NCI-H1105 treated with DMSO at 0.1 percent for 48 hours (cell line): ENCODE data around the gene HOXB3.

Source experiments
- DNase-seq: peaks from one replicate; lab custom pipeline; 2025; lab: John Stamatoyannopoulos, UW

The HOXB3 gene

DNA sequence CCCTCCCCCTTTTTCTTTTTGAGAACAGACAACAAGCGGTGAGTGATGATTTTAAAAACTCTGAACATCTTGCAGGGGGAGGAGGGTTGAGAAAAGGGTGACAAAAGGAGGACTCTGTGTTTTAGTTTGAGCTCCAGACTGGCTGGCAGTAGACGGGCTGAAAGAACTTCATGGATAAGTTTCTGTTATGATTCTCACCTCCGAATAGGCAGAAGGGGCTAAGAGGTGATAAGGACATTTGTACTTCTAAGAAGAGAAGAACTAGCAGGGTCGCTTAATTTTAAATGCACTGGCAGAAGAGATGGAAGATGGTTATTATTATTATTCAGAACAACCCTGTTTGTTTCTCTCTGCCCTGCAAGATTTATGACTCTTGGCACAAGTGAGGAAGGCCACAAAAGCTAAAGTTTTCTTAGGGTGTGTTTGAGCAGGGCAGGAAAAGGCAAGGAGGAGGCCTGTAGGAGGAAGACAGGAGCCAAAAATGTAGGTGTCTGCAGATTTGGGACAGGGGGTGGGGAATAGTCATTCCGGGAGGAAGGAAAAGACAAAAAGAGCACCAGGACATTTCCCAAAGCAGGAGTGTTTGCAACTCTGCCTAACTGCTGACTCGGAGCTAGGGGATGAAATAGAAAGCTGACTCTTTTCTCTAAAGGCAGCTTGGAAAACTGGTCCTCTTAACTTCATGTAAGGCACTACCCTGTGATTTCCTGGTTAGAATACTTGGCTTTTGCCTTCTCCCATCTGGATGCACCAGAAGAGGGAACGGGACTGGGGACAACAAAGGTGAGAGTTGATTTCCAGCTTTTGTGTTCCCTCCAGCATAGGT lies 33.3 kb downstream of the HOXB3 start:
- DNase-seq: no peak

DNA sequence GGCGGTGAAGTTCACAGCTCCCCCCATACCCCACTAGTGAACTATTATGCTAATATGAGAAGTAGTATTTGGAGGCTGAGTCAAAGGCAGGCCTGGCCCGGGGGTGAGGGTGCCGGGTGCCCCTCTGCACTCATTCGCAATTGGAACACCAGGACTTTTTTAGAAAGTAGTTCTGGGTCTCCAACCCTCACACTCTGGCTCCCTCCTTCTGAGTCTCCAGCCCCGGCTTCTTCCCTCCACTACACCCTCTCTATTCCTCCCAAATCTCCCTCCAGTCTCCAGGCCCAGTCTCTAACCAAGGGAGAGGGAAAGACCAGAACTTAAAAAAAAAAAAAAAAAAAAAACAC lies 33.8 kb downstream of the HOXB3 start:
- no peak for DNase-seq

DNA sequence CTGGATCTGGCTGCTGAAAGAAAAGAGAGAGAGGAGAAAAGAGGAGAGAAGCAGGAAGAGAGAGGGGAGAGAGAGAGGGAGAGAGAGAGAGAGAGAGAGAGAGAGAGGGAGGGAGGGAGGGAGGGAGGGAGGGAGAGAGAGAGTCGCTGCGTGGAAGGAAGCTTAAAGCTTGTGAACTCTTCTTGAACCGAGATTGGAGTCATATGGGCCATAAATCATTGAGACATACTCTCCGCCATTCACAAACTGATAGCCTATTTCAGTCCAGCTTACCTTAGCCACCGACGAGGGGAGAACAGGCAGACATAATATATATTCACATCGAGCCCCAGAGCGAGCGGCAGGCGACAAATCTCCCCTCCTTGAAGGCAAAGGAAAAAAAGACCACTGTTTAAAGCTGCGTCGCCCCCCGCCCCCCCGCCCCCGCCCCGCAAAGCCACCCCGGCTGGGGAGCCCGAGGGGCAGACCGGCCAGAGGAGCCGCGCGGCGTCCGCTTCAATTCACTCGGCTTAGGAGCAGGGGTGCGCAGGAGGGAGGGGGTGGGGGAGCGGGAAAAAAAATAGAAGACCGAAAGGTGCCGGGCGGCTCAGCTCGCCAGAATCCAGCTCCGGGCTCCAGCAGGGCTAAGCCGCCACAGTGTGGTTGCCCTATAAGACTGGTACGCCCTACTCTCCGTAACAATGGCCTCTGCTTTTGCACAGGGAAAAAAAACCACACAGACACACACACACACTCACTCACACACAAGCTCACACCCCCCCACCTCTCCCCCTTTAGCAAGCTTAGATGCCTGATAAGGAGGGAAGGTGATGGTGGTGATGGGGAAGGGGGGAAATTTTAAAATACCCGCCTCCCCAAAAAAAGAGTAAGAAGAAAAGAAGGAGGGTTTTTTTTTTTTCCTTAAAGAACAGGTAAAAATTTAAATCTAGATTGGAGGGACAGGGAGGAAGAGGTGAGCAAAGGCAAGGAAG lies 34.5 kb downstream of the HOXB3 start:
- peak; percentile 85 for DNase-seq

DNA sequence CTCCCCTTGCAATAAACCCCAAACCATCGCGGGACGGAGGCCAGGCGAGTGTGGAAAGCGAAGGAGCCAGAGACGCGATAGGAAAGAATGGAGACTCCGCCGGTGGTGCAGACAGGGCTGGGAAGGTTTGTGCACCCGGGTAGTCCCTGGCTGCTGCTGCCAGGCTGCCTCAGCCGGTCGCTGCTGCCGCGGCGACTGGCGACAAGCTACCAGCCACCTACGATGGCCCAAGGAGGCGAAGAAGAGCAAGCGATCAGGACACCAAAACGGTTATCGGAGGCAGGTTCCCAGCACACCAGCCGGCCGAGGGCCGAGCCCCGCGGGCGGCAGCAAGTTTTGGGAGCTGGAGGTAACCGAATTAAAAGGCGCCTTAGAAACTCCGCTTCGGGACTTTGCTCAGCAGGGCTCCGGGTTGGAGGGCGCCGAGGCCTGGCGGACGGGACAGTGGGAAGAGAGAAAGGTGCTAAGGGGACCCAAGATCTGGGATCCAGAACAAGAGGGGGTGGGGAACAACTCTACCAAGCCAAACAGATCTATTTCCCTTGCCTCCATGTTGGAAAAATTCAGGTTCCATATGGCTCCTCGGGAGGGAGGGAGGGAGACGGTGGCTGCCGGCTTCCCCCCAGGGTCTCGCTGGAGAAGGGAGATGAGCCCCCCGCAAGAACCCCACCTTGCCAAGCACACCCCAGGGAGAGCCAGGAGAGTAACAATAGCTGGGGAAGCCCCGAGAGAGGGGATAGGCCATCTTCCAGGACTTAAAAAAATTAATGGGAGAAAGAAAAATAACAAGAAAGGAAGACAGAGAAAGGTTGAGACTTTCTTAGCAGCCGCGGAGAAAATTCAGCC lies 35.4 kb downstream of the HOXB3 start:
- peak; percentile 42 for DNase-seq

GRCh38 chr17:48553826-48554225 lies 36.2 kb downstream of the HOXB3 start:
- DNase-seq: no peak

- no peak for DNase-seq
These were observed 36.9 kb downstream of the HOXB3 start for GRCh38 chr17:48553190-48553547.

DNA sequence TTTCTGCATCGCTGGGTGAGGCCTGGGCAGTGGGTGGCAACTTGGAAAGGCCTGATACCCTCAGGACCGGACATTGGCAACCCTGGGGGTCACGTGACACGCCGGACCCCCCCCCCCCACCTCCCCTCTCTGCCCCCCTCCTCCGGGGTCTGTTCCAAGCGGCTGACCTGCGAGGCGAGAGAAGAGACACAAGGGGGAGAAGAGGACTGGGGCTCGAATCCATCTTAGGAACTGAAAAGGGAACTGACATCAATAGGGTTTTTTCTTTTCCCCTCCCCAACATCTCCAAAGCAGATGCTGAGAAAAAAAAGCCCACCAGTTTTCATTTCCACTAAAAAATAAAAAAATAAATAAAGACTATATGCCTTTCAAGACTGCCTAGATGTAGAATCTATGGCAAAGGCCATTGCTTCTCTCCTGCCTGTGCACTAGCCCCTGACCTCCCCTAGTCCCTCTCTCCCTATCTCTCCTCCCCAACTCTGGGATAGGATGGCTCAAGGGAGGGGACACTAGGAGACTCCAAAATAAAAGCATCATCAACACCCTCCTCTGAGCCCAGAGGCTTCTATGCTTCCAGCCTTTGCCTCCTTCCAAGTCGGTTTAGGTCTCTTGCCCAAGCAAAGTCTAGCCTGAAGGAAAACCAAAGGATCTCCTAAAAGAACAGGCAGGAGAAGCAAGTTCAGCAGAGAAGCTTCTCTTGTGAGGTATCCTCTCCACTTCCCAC lies 37.4 kb downstream of the HOXB3 start:
- no peak for DNase-seq

DNA sequence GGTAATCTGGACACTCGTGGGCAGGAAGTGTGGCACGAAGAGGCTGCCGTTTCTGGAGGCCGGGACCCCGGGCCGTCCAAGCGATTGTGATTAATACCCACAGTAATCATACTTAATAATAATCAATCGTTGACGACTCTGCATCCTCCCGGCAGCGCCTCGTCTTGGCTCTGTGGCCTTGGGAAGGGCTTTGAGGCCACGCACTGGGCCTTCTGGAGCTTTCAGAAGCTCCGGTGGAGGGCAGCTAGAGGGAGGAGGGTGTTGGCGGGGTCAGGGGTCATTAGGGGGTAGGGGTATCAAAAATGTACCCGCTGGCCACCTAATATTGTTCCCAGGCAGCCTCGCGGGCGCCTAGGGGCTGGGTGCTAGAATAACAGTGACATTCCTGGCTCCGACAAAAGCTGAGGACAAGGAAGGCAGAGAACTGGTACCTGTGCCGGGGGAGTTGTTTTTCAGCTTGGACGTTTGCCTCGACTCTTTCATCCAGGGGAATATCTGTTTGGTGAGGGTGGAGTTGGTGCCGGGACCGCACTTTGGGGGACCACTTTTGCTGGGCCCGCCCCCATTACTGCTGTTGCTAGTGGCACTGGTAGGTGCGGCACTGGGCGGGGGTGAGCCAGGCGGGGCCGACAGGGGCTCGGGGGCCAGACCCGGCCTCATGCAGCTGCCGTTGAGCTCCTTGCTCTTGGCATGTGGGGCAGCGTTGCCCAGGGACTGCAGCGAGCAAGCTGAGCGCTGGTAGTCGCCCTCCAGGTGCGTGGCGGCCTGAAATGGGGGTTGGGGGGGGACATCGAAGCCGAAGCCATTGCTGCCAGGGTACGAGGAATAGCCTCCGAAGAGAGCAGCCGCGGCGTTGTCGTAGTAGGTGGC lies 38.2 kb downstream of the HOXB3 start:
- no peak for DNase-seq

- peak; percentile 58 for DNase-seq
These were observed 38.9 kb downstream of the HOXB3 start for GRCh38 chr17:48551214-48551555.

GRCh38 chr17:48550502-48551213 lies 39.4 kb downstream of the HOXB3 start:
- DNase-seq: peak; percentile 58

GRCh38 chr17:48549914-48550501 lies 40.0 kb downstream of the HOXB3 start:
- peak; percentile 44 for DNase-seq

DNA sequence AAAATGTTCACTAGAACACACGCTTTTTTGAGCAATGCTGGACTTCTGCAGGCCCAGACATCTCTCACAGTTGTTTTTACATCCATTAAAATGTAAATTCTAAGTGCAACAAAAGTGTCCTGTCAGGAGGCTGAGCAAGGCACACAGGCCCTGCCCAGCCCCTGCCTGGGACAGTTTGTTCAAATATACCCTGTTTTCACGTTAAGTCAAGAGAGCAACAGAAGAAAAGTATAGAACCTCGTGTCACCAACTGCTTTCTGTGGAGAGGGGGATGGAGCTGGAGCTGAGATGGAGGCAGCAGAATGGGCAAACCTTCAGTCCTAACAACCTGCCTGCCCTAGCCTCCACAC lies 40.8 kb downstream of the HOXB3 start:
- no peak for DNase-seq

DNA sequence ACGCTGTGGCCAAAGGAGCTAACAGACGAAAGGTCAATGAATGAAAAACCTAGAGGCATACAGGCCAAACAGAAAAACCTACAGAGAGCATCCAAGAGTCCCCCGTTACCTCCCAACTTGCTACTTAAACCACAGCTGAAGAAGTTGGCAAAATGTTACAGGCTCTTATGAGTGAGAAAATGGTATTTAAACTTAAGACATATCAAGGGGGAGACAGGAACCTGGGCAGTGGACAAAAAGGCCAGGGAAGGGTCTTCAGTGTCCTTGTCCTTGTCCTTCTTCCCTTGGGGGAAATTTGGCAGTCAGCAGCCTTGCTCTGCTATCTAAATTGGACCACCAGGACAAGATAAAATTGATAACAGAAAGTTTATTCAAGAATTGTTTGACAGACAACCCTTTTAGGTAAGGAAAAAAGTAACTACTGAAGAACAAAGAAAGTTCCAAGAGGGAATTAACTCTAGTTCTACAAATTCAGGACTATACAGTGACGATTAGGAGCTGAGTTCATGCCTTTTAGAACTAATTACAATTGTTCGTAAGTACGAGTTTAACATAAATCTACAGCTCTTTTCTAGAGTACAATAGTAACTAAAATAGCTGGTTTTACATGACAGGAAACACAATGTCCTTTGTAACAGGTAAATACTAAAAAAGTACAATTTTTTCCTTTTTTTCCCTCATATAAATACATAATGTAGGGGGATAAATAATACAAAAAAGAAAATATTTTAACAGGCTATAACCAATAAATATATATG lies 41.3 kb downstream of the HOXB3 start:
- DNase-seq: peak; percentile 47

- DNase-seq: peak; percentile 65
These were observed 42.1 kb downstream of the HOXB3 start for GRCh38 chr17:48547808-48548522.

- DNase-seq: peak; percentile 72
These were observed 42.9 kb downstream of the HOXB3 start for GRCh38 chr17:48546924-48547807.

DNA sequence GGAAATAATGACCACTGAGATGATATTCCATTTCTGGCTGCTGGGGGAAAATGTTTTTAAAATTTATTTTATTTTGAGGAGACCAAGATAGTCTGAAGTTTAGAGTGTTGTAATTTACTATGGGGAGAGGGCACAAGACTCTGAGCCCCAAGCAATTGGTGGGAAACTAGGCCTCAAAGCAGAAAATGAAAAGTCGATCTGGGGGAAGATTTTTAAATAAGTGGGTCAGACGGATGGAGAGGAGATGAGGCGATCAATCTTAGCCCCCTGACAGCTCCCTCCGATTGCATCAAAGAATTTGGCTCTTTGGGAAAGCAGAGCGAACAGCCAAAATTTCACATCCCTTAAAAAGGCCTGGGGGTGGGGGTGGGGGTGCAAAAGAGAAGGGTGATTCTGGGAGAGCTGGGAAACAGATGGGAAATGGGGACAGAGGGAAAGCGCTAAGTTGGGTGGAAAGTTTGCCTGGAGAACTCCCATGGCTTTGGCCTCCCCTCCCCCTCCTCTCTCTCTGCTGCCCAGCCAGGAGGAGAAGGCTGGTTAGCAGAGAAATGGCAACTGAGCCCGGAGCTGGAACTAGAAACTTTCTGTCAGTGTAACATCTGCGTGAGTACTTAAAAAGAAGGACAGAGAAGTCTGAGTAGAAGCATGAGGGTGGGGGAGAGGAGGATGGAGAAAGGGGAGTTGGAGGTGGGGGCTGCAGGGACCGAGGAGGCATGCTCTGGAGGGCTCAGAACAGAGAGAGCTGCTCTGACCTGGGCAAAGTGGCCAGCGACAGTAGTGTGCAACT lies 43.7 kb downstream of the HOXB3 start:
- no peak for DNase-seq
